ENCODE results near the gene ATP6AP1.
"Not testable (repeated sequence)": the region's sequence is repeated elsewhere in the genome, so short reads cannot be mapped to it uniquely, and the experiment has no call there.

The ATP6AP1 gene

GRCh38 chrX:154400369-154400817, 28.1 kb upstream of the ATP6AP1 start:
- not testable (repeated sequence) for H3K4me1 ChIP-seq (ENCODE audit: control insufficient read depth in 2 of 2, insufficient read depth in 1 of 2, low read depth in 1 of 2, low read length in 2 of 2); DNase-seq (ENCODE audit: low spot score); H2AK5ac ChIP-seq (ENCODE audit: low read depth, low read length); H3K14ac ChIP-seq (ENCODE audit: low read length); H2BK5ac ChIP-seq (ENCODE audit: low read length); H3K4me2 ChIP-seq (ENCODE audit: insufficient read depth, low read length, poor library complexity, severe bottlenecking); H3K9me3 ChIP-seq (replicated peaks in 1 of 2; ENCODE audit: control insufficient read depth in 2 of 2, insufficient read depth in 1 of 2, low read depth in 1 of 2, low read length in 2 of 2); H2BK12ac ChIP-seq (ENCODE audit: low read length); H3K18ac ChIP-seq (ENCODE audit: low read length); H4K91ac ChIP-seq (ENCODE audit: low read depth, low read length, poor library complexity); H3K27me3 ChIP-seq (ENCODE audit: control insufficient read depth in 3 of 3, insufficient read depth in 3 of 3, low read depth in 1 of 3, low read length in 3 of 3); H3K4ac ChIP-seq (ENCODE audit: low read length); H2BK15ac ChIP-seq (ENCODE audit: low read length); H3K4me3 ChIP-seq (ENCODE audit: low read length in 2 of 2); H3K23ac ChIP-seq (ENCODE audit: low read depth, low read length, poor library complexity); H2AFZ ChIP-seq (ENCODE audit: low read length); H4K8ac ChIP-seq (ENCODE audit: low read depth, low read length); H3K27ac ChIP-seq (replicated peaks; ENCODE audit: low read length); H2BK120ac ChIP-seq (ENCODE audit: low read depth, low read length); H3K9ac ChIP-seq (ENCODE audit: low read depth, low read length, poor library complexity); H3K79me1 ChIP-seq (ENCODE audit: low read depth, low read length)
- no CpG with 5 or more reads among the region's 6 CpGs for WGBS, 2 donors (ENCODE audit: extremely low coverage in 2 of 2, insufficient read length in 2 of 2, insufficient replicate concordance in 1 of 2)
- H3K36me3 ChIP-seq (replicated peaks in 1 of 2; ENCODE audit: control insufficient read depth in 2 of 2, insufficient read depth in 2 of 2, low read length in 2 of 2): peaks cover 18 to 27% of the 10 kb centered on the region in 2 donors

- Histone ChIP-seq H2AFZ (ENCODE audit: low read length) (no peak overlapping the region), H3K79me1 (ENCODE audit: low read depth, low read length) (peaks cover 2% of the 10 kb centered on the region), H3K4ac (ENCODE audit: low read length) (no peak overlapping the region), H4K91ac (ENCODE audit: low read depth, low read length, poor library complexity) (no peak overlapping the region), H2AK5ac (ENCODE audit: low read depth, low read length) (no peak overlapping the region), H2BK12ac (ENCODE audit: low read length) (no peak overlapping the region), H2BK15ac (ENCODE audit: low read length) (no peak overlapping the region), H3K9me3 (replicated peaks in 1 of 2; ENCODE audit: control insufficient read depth in 2 of 2, insufficient read depth in 1 of 2, low read depth in 1 of 2, low read length in 2 of 2) (no peaks in the 10 kb centered on the region), H3K14ac (ENCODE audit: low read length) (no peak overlapping the region), H4K8ac (ENCODE audit: low read depth, low read length) (no peak overlapping the region), H2BK5ac (ENCODE audit: low read length) (no peak overlapping the region), H3K23ac (ENCODE audit: low read depth, low read length, poor library complexity) (peak overlapping the region; percentile 80), H3K4me2 (ENCODE audit: insufficient read depth, low read length, poor library complexity, severe bottlenecking) (no peak overlapping the region), H3K4me1 (ENCODE audit: control insufficient read depth in 2 of 2, insufficient read depth in 1 of 2, low read depth in 1 of 2, low read length in 2 of 2) (peaks cover 4 to 6% of the 10 kb centered on the region in 2 donors), H3K27me3 (ENCODE audit: control insufficient read depth in 3 of 3, insufficient read depth in 3 of 3, low read depth in 1 of 3, low read length in 3 of 3) (no peaks in the 10 kb centered on the region), H3K36me3 (replicated peaks in 1 of 2; ENCODE audit: control insufficient read depth in 2 of 2, insufficient read depth in 2 of 2, low read length in 2 of 2) (peaks cover 18 to 27% of the 10 kb centered on the region in 2 donors), H3K27ac (replicated peaks; ENCODE audit: low read length) (no peak overlapping the region), H3K9ac (ENCODE audit: low read depth, low read length, poor library complexity) (no peak overlapping the region), H3K4me3 (ENCODE audit: low read length in 2 of 2) (no peak overlapping the region), H2BK120ac (ENCODE audit: low read depth, low read length) (no peak overlapping the region), H3K18ac (ENCODE audit: low read length) (no peak overlapping the region)
- DNase-seq (ENCODE audit: low spot score): no peak
- no CpG with 5 or more reads among the region's 6 CpGs for WGBS, 2 donors (ENCODE audit: extremely low coverage in 2 of 2, insufficient read length in 2 of 2, insufficient replicate concordance in 1 of 2)
Measured at GRCh38 chrX:154401045-154401799, 27.3 kb upstream of the ATP6AP1 start.

- Histone ChIP-seq H4K91ac (ENCODE audit: low read depth, low read length, poor library complexity) (no peak overlapping the region), H3K14ac (ENCODE audit: low read length) (no peak overlapping the region), H3K9ac (ENCODE audit: low read depth, low read length, poor library complexity) (no peak overlapping the region), H2AFZ (ENCODE audit: low read length) (no peak overlapping the region), H2BK12ac (ENCODE audit: low read length) (no peak overlapping the region), H2BK120ac (ENCODE audit: low read depth, low read length) (no peak overlapping the region), H4K8ac (ENCODE audit: low read depth, low read length) (no peak overlapping the region), H3K4me3 (ENCODE audit: low read length in 2 of 2) (no peak overlapping the region), H3K27me3 (ENCODE audit: control insufficient read depth in 3 of 3, insufficient read depth in 3 of 3, low read depth in 1 of 3, low read length in 3 of 3) (no peaks in the 10 kb centered on the region), H3K9me3 (replicated peaks in 1 of 2; ENCODE audit: control insufficient read depth in 2 of 2, insufficient read depth in 1 of 2, low read depth in 1 of 2, low read length in 2 of 2) (no peaks in the 10 kb centered on the region), H2BK5ac (ENCODE audit: low read length) (no peak overlapping the region), H3K36me3 (replicated peaks in 1 of 2; ENCODE audit: control insufficient read depth in 2 of 2, insufficient read depth in 2 of 2, low read length in 2 of 2) (peaks cover 18 to 27% of the 10 kb centered on the region in 2 donors), H2BK15ac (ENCODE audit: low read length) (no peak overlapping the region), H3K23ac (ENCODE audit: low read depth, low read length, poor library complexity) (no peak overlapping the region), H3K79me1 (ENCODE audit: low read depth, low read length) (peaks cover 2% of the 10 kb centered on the region), H3K4me2 (ENCODE audit: insufficient read depth, low read length, poor library complexity, severe bottlenecking) (no peak overlapping the region), H3K18ac (ENCODE audit: low read length) (no peak overlapping the region), H3K4me1 (ENCODE audit: control insufficient read depth in 2 of 2, insufficient read depth in 1 of 2, low read depth in 1 of 2, low read length in 2 of 2) (peaks cover 4 to 6% of the 10 kb centered on the region in 2 donors), H3K4ac (ENCODE audit: low read length) (no peak overlapping the region), H3K27ac (replicated peaks; ENCODE audit: low read length) (no peak overlapping the region), H2AK5ac (ENCODE audit: low read depth, low read length) (no peak overlapping the region)
- DNase-seq (ENCODE audit: low spot score): no peak
- no CpG with 5 or more reads among the region's 6 CpGs for WGBS, 2 donors (ENCODE audit: extremely low coverage in 2 of 2, insufficient read length in 2 of 2, insufficient replicate concordance in 1 of 2)
Measured at GRCh38 chrX:154401918-154402621, 26.4 kb upstream of the ATP6AP1 start.

- no CpG with 5 or more reads among the region's 19 CpGs for WGBS, 2 donors (ENCODE audit: extremely low coverage in 2 of 2, insufficient read length in 2 of 2, insufficient replicate concordance in 1 of 2)
- H3K4ac ChIP-seq (ENCODE audit: low read length): no peak overlapping the region
- no peak overlapping the region for H2AFZ ChIP-seq (ENCODE audit: low read length)
- H3K4me3 ChIP-seq (ENCODE audit: low read length in 2 of 2): no peak overlapping the region
- H3K27me3 ChIP-seq (ENCODE audit: control insufficient read depth in 3 of 3, insufficient read depth in 3 of 3, low read depth in 1 of 3, low read length in 3 of 3): no peaks in the 10 kb centered on the region
- no peak overlapping the region for H4K91ac ChIP-seq (ENCODE audit: low read depth, low read length, poor library complexity)
- no peak overlapping the region for H3K4me2 ChIP-seq (ENCODE audit: insufficient read depth, low read length, poor library complexity, severe bottlenecking)
- H2AK5ac ChIP-seq (ENCODE audit: low read depth, low read length): no peak overlapping the region
- no peak overlapping the region for H3K18ac ChIP-seq (ENCODE audit: low read length)
- no peak overlapping the region for H3K23ac ChIP-seq (ENCODE audit: low read depth, low read length, poor library complexity)
- H3K36me3 ChIP-seq (replicated peaks in 1 of 2; ENCODE audit: control insufficient read depth in 2 of 2, insufficient read depth in 2 of 2, low read length in 2 of 2): peaks cover 18 to 27% of the 10 kb centered on the region in 2 donors
- H3K4me1 ChIP-seq (ENCODE audit: control insufficient read depth in 2 of 2, insufficient read depth in 1 of 2, low read depth in 1 of 2, low read length in 2 of 2): peaks cover 4 to 6% of the 10 kb centered on the region in 2 donors
- H3K79me1 ChIP-seq (ENCODE audit: low read depth, low read length): peaks cover 2% of the 10 kb centered on the region
- H4K8ac ChIP-seq (ENCODE audit: low read depth, low read length): no peak overlapping the region
- H2BK12ac ChIP-seq (ENCODE audit: low read length): no peak overlapping the region
- H2BK5ac ChIP-seq (ENCODE audit: low read length): no peak overlapping the region
- H2BK15ac ChIP-seq (ENCODE audit: low read length): no peak overlapping the region
- H3K27ac ChIP-seq (replicated peaks; ENCODE audit: low read length): no peak overlapping the region
- no peak overlapping the region for H2BK120ac ChIP-seq (ENCODE audit: low read depth, low read length)
- DNase-seq (ENCODE audit: low spot score): no peak
- peak overlapping the region; percentile 4 for H3K9ac ChIP-seq (ENCODE audit: low read depth, low read length, poor library complexity)
- no peak overlapping the region for H3K14ac ChIP-seq (ENCODE audit: low read length)
- H3K9me3 ChIP-seq (replicated peaks in 1 of 2; ENCODE audit: control insufficient read depth in 2 of 2, insufficient read depth in 1 of 2, low read depth in 1 of 2, low read length in 2 of 2): no peaks in the 10 kb centered on the region
Measured at GRCh38 chrX:154402622-154403127, 25.8 kb upstream of the ATP6AP1 start.

All from neuronal stem cell (in vitro differentiated cells).